ENCODE results near the gene ANO7. TPM values are rescaled to one million over a fixed set of nuclear protein-coding genes. Genes with fewer than 3 reads are reported as not detected.

Gene ANO7
- polyA plus RNA-seq, 1 of the 3 experiments (the other 2 are of a cell fraction): 0.81 TPM

DNA sequence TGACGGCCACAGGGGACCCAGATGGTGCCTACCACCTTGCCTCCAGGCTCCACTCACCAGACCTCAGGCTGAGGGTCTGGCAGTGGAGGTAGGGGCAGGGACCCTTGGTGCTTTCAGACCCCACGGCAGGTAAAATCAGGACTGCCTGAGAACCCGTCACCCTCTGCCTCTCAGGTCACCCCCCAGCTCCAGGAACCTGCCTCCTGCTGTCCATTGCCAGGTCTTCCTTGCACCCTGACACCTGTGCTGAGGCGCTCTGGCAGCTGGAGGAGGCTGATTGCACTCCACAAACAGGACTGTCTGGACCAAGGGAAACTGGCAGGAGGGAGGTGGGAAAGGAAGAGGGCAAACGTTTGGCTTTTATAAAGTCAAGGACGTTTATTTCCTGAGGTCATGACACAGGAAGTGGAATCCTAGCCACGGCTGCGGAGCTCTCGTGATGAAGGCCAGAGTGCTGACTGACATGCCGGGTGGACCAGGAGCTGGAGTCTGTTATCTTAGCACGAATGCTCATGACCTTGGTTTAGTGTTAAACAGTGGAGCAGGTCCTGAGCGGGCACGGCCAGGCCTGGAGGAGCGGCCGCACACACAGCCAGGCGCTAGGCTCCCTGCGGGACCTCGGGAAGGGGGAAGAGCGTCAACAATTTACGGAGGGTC, 40.5 kb downstream of the ANO7 start:
- Histone ChIP-seq H3K4me3 (ENCODE audit: low read depth in 2 of 2, low read length in 1 of 2) (no peak overlapping the region), H3F3A (replicated peaks; ENCODE audit: insufficient read depth) (peaks cover 23% of the 10 kb centered on the region), H4K20me1 (ENCODE audit: insufficient read depth) (peaks cover 55% of the 10 kb centered on the region), H3K4me1 (ENCODE audit: control insufficient read depth in 1 of 2, insufficient read depth in 2 of 2, low read depth in 1 of 2, low read length in 1 of 2) (peaks cover 5 to 16% of the 10 kb centered on the region in 2 experiments; a peak in 1 of 4 replicates), H3K4me2 (no peak overlapping the region), H3K9me3 (no peaks in the 10 kb centered on the region), H3K9me2 (no peaks in the 10 kb centered on the region), H2AFZ (ENCODE audit: low read depth) (no peak overlapping the region), H3K36me3 (replicated peaks in 1 of 2; ENCODE audit: control insufficient read depth in 1 of 2, insufficient read depth in 2 of 2, low read length in 1 of 2) (peaks cover 24 to 69% of the 10 kb centered on the region in 2 experiments), H3K79me2 (ENCODE audit: insufficient read depth) (peaks cover 12% of the 10 kb centered on the region), H3K27me3 (ENCODE audit: insufficient read depth) (no peaks in the 10 kb centered on the region), H3K27ac (ENCODE audit: low read depth in 2 of 2, low read length in 1 of 2) (no peak overlapping the region), H3K9ac (no peak overlapping the region)
- no peak for DNase-seq
- CTCF ChIA-PET: interaction anchor here (1.0 to 1.2 kb wide), 3 partner anchors 150 to 378 kb away, joined by 3 to 5 read pairs (median 3); no protein-coding TSS in a partner anchor
- TF ChIP-seq, protein P1, sequence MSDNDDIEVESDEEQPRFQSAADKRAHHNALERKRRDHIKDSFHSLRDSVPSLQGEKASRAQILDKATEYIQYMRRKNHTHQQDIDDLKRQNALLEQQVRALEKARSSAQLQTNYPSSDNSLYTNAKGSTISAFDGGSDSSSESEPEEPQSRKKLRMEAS (IDR thresholded peaks at IDR 0.05; ENCODE audit: low read depth): no peak
- TF ChIP-seq YY1 (IDR thresholded peaks at IDR 0.05; ENCODE audit: low read depth) (no peak), FOSL2 (IDR thresholded peaks at IDR 0.05; ENCODE audit: borderline replicate concordance, low read depth) (no peak), FOXJ3 (CRISPR knock-in tag; IDR thresholded peaks at IDR 0.05) (no peak), RCOR1 (IDR thresholded peaks at IDR 0.05; ENCODE audit: low read length) (no peak), RAD21 (IDR thresholded peaks at IDR 0.05; ENCODE audit: low read length) (no peak)
- TF ChIP-seq, protein P2, sequence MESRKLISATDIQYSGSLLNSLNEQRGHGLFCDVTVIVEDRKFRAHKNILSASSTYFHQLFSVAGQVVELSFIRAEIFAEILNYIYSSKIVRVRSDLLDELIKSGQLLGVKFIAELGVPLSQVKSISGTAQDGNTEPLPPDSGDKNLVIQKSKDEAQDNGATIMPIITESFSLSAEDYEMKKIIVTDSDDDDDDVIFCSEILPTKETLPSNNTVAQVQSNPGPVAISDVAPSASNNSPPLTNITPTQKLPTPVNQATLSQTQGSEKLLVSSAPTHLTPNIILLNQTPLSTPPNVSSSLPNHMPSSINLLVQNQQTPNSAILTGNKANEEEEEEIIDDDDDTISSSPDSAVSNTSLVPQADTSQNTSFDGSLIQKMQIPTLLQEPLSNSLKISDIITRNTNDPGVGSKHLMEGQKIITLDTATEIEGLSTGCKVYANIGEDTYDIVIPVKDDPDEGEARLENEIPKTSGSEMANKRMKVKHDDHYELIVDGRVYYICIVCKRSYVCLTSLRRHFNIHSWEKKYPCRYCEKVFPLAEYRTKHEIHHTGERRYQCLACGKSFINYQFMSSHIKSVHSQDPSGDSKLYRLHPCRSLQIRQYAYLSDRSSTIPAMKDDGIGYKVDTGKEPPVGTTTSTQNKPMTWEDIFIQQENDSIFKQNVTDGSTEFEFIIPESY (IDR thresholded peaks at IDR 0.05; ENCODE audit: borderline replicate concordance, low read depth): no peak
- TF ChIP-seq, protein P3, sequence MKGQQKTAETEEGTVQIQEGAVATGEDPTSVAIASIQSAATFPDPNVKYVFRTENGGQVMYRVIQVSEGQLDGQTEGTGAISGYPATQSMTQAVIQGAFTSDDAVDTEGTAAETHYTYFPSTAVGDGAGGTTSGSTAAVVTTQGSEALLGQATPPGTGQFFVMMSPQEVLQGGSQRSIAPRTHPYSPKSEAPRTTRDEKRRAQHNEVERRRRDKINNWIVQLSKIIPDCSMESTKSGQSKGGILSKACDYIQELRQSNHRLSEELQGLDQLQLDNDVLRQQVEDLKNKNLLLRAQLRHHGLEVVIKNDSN (IDR thresholded peaks at IDR 0.05; ENCODE audit: borderline replicate concordance, low read depth): no peak
- TF ChIP-seq, protein P4, sequence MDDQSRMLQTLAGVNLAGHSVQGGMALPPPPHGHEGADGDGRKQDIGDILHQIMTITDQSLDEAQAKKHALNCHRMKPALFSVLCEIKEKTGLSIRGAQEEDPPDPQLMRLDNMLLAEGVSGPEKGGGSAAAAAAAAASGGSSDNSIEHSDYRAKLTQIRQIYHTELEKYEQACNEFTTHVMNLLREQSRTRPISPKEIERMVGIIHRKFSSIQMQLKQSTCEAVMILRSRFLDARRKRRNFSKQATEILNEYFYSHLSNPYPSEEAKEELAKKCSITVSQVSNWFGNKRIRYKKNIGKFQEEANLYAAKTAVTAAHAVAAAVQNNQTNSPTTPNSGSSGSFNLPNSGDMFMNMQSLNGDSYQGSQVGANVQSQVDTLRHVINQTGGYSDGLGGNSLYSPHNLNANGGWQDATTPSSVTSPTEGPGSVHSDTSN (IDR thresholded peaks at IDR 0.05): no peak
- POLR2A ChIA-PET: no interaction called here
- 84% methylated on average over 18 of the region's 20 CpGs for WGBS (ENCODE audit: low lambda C conversion rate)

DNA sequence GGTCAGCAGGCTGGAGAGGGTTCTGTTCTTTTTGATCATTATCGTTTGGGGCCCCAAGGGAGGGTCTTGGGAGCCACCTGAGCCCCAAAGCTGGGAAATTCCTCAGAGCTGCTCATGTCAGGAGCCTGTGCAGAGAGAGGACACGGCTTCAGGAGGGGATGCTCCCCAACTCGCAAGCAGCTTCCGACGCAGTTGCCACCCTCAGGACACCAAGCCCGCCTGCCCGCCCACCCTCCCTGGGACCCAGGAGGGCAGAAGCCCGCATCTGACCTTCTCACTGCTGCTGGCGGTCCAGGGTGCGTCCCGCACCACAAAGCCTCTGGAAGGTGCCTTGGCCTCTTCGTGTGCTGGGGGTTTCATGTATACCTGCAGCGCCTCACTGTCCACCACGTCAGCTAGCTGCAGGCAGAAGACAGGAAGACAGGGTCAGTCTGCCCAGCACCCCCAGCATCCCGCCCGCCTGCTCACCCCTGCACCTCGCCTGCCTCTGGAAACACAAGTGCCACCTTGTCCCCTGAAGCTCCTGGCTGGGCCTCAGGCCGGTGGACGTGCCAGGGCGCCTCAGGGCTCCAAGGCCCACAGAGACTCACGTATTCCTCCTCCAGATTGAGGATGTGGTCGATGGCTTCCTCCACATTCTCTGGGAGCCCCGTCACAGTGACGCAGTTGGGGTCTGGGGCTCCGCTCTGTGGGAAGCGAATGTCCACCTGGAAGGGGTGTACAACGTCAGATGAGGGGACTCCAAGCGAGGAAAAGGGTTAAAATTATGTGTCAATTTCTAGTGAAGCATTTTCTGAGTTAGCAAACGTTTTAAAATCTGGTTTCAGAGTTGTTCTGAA, 41.3 kb downstream of the ANO7 start:
- CTCF ChIA-PET: interaction anchor here (1.0 to 1.2 kb wide), 2 partner anchors 151 to 379 kb away, joined by 3 to 5 read pairs; no protein-coding TSS in a partner anchor
- Histone ChIP-seq H2AFZ (ENCODE audit: low read depth) (no peak overlapping the region), H3K27ac (ENCODE audit: low read depth in 2 of 2, low read length in 1 of 2) (no peak overlapping the region), H3K4me2 (no peak overlapping the region), H3K79me2 (ENCODE audit: insufficient read depth) (peaks cover 14% of the 10 kb centered on the region), H3K9ac (no peak overlapping the region), H3F3A (replicated peaks; ENCODE audit: insufficient read depth) (peaks cover 19% of the 10 kb centered on the region), H3K9me3 (no peaks in the 10 kb centered on the region), H3K4me1 (ENCODE audit: control insufficient read depth in 1 of 2, insufficient read depth in 2 of 2, low read depth in 1 of 2, low read length in 1 of 2) (peaks cover 0 to 8% of the 10 kb centered on the region in 2 experiments; a peak in 1 of 4 replicates), H3K9me2 (no peaks in the 10 kb centered on the region), H4K20me1 (ENCODE audit: insufficient read depth) (peaks cover 56% of the 10 kb centered on the region), H3K4me3 (ENCODE audit: low read depth in 2 of 2, low read length in 1 of 2) (no peak overlapping the region), H3K27me3 (ENCODE audit: insufficient read depth) (no peaks in the 10 kb centered on the region), H3K36me3 (replicated peaks in 1 of 2; ENCODE audit: control insufficient read depth in 1 of 2, insufficient read depth in 2 of 2, low read length in 1 of 2) (peaks cover 24 to 77% of the 10 kb centered on the region in 2 experiments)
- POLR2A ChIA-PET: no interaction called here
- DNase-seq: no peak
- 92% methylated on average over 21 of the region's 29 CpGs for WGBS (ENCODE audit: low lambda C conversion rate)
- TF ChIP-seq TCF12 (IDR thresholded peaks at IDR 0.05) (no peak), RXRA (IDR thresholded peaks at IDR 0.05; ENCODE audit: borderline replicate concordance, low read depth) (no peak), POLR2AphosphoS5 (IDR thresholded peaks at IDR 0.05; ENCODE audit: low read depth, low read length) (no peak), TEAD4 (IDR thresholded peaks at IDR 0.05; ENCODE audit: borderline replicate concordance, insufficient read depth) (no peak), GATA2 (CRISPR knock-in tag; IDR thresholded peaks at IDR 0.05) (no peak), FOXJ3 (CRISPR knock-in tag; IDR thresholded peaks at IDR 0.05) (no peak), NRF1 (IDR thresholded peaks at IDR 0.05; ENCODE audit: low read depth, low read length) (no peak), NFIC (IDR thresholded peaks at IDR 0.05; ENCODE audit: borderline replicate concordance) (no peak), JUND (IDR thresholded peaks at IDR 0.05) (no peak), YY1 (IDR thresholded peaks at IDR 0.05; ENCODE audit: low read depth) (no peak), RCOR1 (IDR thresholded peaks at IDR 0.05; ENCODE audit: low read length) (no peak)
- TF ChIP-seq, protein P5, sequence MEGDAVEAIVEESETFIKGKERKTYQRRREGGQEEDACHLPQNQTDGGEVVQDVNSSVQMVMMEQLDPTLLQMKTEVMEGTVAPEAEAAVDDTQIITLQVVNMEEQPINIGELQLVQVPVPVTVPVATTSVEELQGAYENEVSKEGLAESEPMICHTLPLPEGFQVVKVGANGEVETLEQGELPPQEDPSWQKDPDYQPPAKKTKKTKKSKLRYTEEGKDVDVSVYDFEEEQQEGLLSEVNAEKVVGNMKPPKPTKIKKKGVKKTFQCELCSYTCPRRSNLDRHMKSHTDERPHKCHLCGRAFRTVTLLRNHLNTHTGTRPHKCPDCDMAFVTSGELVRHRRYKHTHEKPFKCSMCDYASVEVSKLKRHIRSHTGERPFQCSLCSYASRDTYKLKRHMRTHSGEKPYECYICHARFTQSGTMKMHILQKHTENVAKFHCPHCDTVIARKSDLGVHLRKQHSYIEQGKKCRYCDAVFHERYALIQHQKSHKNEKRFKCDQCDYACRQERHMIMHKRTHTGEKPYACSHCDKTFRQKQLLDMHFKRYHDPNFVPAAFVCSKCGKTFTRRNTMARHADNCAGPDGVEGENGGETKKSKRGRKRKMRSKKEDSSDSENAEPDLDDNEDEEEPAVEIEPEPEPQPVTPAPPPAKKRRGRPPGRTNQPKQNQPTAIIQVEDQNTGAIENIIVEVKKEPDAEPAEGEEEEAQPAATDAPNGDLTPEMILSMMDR (IDR thresholded peaks at IDR 0.05): no peak
- TF ChIP-seq, protein P6, sequence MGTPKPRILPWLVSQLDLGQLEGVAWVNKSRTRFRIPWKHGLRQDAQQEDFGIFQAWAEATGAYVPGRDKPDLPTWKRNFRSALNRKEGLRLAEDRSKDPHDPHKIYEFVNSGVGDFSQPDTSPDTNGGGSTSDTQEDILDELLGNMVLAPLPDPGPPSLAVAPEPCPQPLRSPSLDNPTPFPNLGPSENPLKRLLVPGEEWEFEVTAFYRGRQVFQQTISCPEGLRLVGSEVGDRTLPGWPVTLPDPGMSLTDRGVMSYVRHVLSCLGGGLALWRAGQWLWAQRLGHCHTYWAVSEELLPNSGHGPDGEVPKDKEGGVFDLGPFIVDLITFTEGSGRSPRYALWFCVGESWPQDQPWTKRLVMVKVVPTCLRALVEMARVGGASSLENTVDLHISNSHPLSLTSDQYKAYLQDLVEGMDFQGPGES (IDR thresholded peaks at IDR 0.05; ENCODE audit: low read depth, low read length): no peak

Measured in SK-N-SH (cell line).